GM10847 (cell line): Measurements from ENCODE around the gene LRRC8A.
A peak's percentile ranks its signal among the peaks of the same experiment; 100 is the strongest.

Source experiments
- POLR2A ChIP-seq: IDR thresholded peaks from 2 replicates; pipeline ENCODE4 v1.6.1; 2011; ENCODE audit not compliant: insufficient read length; ENCODE audit errors: extremely low read depth

Gene LRRC8A

GRCh38 chr9:128898382-128898781 is 16.4 kb downstream of the LRRC8A start:
- no peak for TF ChIP-seq POLR2A

DNA sequence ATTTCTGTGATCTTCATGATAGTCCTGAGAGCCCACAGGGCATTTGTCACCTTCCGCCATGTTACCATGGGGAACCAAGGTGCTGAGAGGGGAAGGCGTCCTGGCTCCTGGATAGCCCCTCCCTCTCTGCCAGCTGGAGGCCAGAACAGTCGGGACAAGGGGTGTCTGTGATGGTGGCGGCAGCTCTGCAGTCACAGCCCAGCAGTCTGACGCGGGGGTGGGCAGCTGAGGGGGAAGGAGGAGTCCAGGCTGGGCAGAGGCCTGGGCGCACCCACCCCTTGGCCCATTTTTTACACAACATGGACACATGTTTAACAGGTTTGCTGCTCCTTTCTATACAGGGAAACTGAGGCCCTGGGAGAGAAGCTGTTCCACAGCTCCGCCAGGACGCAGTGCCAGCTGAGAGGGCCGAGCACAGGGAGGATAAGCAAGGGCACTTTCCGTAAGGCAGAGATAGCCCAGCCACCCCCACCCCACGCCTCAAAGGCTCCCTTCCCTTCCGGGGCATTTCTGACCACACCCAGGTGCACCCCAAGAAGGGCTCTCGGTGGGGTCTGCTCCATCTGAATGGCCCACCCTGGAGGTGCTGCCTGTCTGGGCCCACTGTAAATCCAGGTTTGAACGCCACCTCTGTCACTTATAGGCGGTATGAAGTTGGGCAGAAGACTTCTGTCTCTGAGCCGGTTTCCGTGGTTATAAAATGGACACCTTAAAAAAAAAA is 17.1 kb downstream of the LRRC8A start:
- TF ChIP-seq POLR2A: no peak

DNA sequence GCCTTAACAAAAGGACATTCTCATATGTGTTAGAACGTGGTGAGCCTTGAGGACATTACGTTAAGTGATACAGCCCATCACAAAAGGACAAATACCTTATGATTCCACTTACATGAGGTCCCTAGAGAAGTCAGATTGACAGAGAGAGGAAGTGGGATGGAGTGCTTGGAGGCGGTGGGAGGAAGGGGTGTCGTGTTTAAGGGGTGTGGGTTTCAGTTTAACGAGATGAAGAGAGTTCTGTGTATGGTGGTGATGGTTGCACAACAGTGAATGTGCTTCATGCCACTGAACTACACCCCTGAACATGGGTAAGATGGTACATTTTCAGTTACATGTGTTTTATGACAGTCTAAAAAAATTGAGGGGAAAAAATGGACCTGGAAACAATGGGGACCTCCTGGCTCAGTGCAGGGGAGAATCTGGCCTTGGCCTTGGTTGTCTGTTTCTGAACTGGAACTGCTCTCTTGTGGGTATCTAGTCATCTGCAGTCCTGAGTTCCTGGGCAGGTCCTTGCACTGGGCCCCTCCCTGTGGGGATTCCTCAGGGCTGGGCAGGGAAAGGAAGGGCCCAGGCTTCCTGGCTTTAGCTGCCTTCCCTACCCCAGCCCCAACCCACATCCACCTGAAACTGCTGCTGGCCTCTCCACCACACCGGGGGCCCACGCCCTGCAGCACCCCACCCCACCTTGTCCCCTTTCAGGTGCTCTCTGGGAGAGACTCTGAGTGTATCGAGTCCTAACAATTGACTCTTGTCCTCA is 17.8 kb downstream of the LRRC8A start:
- no peak for TF ChIP-seq POLR2A

DNA sequence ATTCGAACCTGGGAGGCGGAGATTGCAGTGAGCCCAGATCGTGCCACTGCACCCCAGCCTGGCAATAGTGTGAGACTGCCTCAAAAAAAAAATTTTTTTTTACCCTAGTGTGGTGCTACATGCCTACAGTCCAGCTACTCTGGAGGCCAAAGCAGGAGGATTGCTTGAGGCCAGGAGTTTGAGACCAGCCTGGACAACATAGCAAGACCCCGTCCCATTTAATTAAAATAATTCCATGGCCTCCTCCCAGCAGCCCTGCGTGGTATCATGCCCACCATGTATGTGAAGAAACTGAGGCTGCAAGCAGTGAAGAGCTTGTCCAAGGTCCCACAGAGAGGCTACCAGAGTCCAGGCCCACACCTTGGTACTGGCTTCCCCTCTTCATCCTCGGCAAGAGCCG is 19.4 kb downstream of the LRRC8A start:
- TF ChIP-seq POLR2A: no peak

GRCh38 chr9:128901822-128902221 is 19.9 kb downstream of the LRRC8A start:
- no peak for TF ChIP-seq POLR2A

DNA sequence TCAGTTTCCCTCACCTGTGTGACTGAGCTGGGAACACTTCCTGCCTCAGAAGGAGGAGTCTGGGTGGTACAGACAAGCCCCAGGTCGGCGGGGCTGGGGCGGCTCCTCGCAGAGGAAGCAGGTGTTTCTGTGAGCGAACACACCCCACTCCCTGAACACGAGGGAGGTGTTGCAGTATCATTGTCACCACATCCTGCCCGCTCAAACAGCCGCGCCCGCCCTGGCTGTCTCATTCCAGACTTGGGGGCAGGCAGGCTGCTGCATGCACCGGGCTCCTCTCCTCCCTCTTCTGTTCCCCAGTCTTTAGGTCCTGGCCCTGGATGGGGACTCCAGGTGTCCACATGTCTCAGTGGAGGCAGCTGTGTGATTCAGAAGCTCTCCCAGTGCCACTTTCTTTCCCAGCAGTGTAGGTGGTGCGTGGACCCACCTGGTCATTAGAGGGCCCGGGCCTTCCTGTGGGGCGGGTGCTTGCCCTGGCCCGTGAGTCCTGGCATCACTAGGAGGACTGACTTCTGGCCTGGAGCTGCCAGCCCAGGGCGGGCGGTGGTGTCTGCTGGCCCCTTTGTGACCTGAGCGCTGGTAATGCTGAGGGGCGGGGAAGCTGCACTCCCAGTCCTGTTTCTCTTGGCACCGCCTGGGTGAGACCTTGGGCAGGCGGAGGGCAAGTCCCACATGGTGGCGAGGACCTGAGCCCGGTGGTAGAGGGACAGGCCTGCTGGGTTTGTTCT is 20.6 kb downstream of the LRRC8A start:
- peak; percentile 26 for TF ChIP-seq POLR2A

- TF ChIP-seq POLR2A: no peak
These were observed 21.1 kb downstream of the LRRC8A start for GRCh38 chr9:128903079-128903461.

- no peak for TF ChIP-seq POLR2A
These were observed 22.1 kb downstream of the LRRC8A start for GRCh38 chr9:128903871-128904620.

DNA sequence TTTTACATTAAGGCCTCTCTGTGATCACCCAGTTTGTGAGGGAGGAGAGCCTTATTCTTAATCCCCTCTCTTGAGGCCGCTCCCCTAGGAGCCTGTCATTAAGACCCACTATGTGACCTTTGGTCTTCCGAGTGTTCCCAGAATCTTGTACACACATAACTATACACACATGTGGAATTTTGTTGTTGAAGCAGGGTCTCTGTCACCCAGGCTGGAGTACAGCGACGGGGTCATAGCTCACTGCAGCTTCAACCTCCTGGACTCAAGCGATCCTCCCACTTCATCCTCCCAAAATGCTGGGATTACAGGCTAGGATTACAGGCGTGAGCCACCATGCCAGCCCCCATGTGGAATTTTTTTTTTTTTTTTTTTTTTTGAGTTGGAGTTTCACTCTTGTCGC is 24.0 kb downstream of the LRRC8A start:
- no peak for TF ChIP-seq POLR2A

- no peak for TF ChIP-seq POLR2A
These were observed 24.8 kb downstream of the LRRC8A start for GRCh38 chr9:128906741-128907140.

DNA sequence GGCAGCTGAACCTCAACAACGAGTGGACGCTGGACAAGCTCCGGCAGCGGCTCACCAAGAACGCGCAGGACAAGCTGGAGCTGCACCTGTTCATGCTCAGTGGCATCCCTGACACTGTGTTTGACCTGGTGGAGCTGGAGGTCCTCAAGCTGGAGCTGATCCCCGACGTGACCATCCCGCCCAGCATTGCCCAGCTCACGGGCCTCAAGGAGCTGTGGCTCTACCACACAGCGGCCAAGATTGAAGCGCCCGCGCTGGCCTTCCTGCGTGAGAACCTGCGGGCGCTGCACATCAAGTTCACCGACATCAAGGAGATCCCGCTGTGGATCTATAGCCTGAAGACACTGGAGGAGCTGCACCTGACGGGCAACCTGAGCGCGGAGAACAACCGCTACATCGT is 26.4 kb downstream of the LRRC8A start:
- no peak for TF ChIP-seq POLR2A

DNA sequence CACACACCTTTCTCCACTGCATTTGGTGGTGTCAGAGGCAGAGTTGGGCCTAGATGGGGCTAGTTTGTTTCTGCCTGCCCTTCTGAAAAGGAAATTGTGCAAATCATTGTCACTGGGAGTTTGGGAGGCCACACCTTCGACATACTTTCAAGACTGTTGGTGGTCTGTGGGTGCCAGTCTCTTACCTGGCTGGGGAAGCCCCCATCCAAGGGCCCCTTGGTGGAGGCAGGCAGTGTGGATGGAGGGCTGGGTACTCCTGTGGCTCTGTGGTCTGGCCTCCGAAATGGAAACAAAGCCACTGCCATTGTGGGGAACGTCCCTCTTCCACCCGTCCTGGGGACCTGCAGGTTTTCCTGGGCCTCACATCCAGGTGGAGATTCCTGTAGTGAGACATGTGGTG is 27.9 kb downstream of the LRRC8A start:
- no peak for TF ChIP-seq POLR2A

- no peak for TF ChIP-seq POLR2A
These were observed 29.0 kb downstream of the LRRC8A start for GRCh38 chr9:128910906-128911305.

DNA sequence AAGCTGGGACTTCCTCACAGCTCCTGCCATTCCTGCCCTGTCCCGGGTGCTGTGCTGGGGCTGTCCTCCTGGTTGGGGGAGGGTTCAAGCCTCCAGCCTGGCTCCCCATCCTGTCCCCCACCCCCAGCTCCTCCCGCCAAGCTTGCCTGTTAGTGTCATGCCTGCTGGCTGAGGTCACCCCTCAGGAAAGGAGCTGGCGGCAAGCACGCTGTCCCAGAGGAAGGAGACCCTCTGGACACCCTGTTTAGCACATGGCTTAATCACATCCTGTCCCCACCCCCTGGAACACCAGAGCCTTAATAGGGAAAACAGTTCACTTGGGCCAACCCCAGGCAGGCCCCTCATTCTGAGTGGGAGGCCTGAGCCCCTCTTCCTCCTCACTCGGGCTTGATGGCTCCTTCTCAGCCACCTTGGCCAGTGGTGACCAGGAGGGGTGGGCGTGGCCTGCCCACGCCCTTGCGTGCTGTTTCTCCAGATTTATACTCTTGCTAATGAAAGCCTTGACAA is 29.6 kb downstream of the LRRC8A start:
- no peak for TF ChIP-seq POLR2A

- TF ChIP-seq POLR2A: no peak
These were observed 30.4 kb downstream of the LRRC8A start for GRCh38 chr9:128912270-128912853.
